Activated CD4-positive, alpha-beta T cell treated with anti-CD3 and anti-CD28 coated beads, Interleukin-2, amount 10 ng/mL, durations not matched to agents 7 days and 5 days (primary cell): ENCODE results near the gene SPSB3. TPM values are rescaled to one million over a fixed set of nuclear protein-coding genes. Genes with fewer than 3 reads are reported as not detected.

Experiments used
- CTCF ChIA-PET: fragments of 350-600 bp; sonication (Branson Sonifier 250); formaldehyde crosslinking; loops from one replicate; lab custom pipeline; 2021; ENCODE audit warnings: antibody characterized with exemption; lab: Charles Lee
- POLR2A ChIA-PET: fragments of 350-600 bp; sonication (Branson Sonifier 250); formaldehyde crosslinking; loops from one replicate; lab custom pipeline; 2021; ENCODE audit warnings: antibody characterized with exemption; lab: Charles Lee
- DNase-seq: peaks from one replicate; pipeline ENCODE4 v3.0.0-alpha.2; 2020
- H3K27ac Mint-ChIP-seq: one replicate; pipeline ENCODE4 v1.8.0; 2021; ENCODE audit warnings: mild to moderate bottlenecking, moderate library complexity, mixed read lengths
- H3K27me3 Mint-ChIP-seq: one replicate; pipeline ENCODE4 v1.8.0; 2021; ENCODE audit warnings: mixed read lengths
- H3K36me3 Mint-ChIP-seq: one replicate; pipeline ENCODE4 v1.8.0; 2021; ENCODE audit warnings: low read depth, mixed read lengths
- H3K4me1 Mint-ChIP-seq: one replicate; pipeline ENCODE4 v1.8.0; 2021; ENCODE audit warnings: mixed read lengths
- H3K4me3 Mint-ChIP-seq: one replicate; pipeline ENCODE4 v1.8.0; 2021; ENCODE audit warnings: mild to moderate bottlenecking, moderate library complexity, mixed read lengths
- H3K9me3 Mint-ChIP-seq: one replicate; pipeline ENCODE4 v1.8.0; 2021; ENCODE audit warnings: mixed read lengths
- total RNA-seq, 2 experiments: library from RNA; stranded (reverse); gene quantifications; one replicate each; pipeline ENCODE4 v1.2.3, GENCODE V29; 2021

The SPSB3 gene
- total RNA-seq, 2 experiments from 2014 or later, result 38.0 to 42.9 TPM

DNA sequence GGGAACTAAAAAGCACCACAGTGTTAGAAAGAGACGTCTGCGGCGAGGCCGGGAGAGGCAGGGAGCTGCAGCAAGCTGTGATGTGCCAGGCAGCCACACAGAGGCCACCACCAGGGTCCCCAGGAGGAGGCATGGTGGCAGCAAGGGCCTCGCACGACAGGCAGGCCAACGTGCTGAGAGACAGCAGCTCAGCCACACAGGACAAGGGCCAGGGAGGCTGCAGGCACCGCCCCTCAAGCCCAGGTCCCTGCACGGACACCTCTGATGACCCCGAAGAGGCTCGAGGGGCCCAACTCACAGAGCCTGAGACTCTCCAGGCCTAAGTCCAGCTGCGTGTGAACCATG, 38.5 kb upstream of the SPSB3 start:
- H3K36me3 Mint-ChIP-seq, result no peaks in the 10 kb centered on the region

GRCh38 chr16:1820096-1820945, 38.0 kb upstream of the SPSB3 start:
- Mint-ChIP-seq H3K4me1 (peaks cover 12% of the 10 kb centered on the region), H3K27me3 (no peaks in the 10 kb centered on the region), H3K9me3 (no peaks in the 10 kb centered on the region), H3K36me3 (peaks cover 4% of the 10 kb centered on the region), H3K27ac (no peak overlapping the region), H3K4me3 (no peak overlapping the region)
- CTCF ChIA-PET, result no interaction called here
- POLR2A ChIA-PET, result interaction anchor here (0.7 kb wide), 1 partner anchor 46 kb away, joined by 3 read pairs; no protein-coding TSS in a partner anchor
- DNase-seq, result no peak

More for the DNA sequence above, 38.5 kb upstream of the SPSB3 start:
- no peak for DNase-seq
- Mint-ChIP-seq H3K4me1 (peaks cover 18% of the 10 kb centered on the region), H3K27ac (no peak overlapping the region), H3K9me3 (no peaks in the 10 kb centered on the region), H3K27me3 (no peaks in the 10 kb centered on the region), H3K4me3 (no peak overlapping the region)
- ChIA-PET CTCF (no interaction called here), POLR2A (no interaction called here)

GRCh38 chr16:1819611-1820010, 37.2 kb upstream of the SPSB3 start:
- Mint-ChIP-seq H3K4me1 (peaks cover 9% of the 10 kb centered on the region), H3K4me3 (no peak overlapping the region), H3K27ac (no peak overlapping the region), H3K27me3 (no peaks in the 10 kb centered on the region), H3K36me3 (peaks cover 7% of the 10 kb centered on the region), H3K9me3 (no peaks in the 10 kb centered on the region)
- ChIA-PET CTCF (no interaction called here), POLR2A (interaction anchor here (0.7 kb wide), 1 partner anchor 47 kb away, joined by 3 read pairs; no protein-coding TSS in a partner anchor)
- no peak for DNase-seq

DNA sequence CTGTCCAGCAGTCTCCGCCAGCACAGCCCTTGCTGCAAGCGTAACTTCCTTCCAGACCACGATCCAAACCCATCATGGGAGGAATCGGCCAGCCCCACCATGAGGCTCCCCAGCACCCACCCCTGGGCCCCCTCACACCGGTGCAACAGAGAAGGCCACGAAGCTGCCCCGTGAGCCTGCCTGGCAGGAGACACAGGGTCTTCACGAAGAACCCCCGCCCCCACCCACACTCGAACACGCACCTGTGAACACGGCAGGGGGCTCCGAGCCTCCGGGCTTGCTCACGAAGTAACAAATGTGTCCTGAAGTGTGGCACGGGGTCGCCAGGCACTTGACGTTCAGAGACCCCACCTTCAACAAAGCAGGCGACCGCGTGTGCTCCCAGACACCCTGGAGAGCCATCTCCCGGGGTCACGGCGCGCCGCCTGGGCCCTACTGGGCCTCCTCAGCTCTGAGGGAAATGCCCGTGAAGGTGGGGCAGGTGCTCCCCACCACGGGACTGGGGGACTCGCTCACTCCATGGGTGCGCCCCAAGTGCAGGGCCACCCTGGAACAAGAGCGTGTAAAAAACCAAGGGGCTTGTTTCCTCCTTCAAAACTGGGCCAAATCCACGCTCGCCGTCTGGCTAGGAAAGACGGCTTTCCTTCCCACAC, 36.6 kb upstream of the SPSB3 start:
- ChIA-PET CTCF (no interaction called here), POLR2A (no interaction called here)
- no peaks in the 10 kb centered on the region for H3K9me3 Mint-ChIP-seq
- no peak overlapping the region for H3K4me3 Mint-ChIP-seq
- H3K36me3 Mint-ChIP-seq, result peaks cover 7% of the 10 kb centered on the region
- no peak overlapping the region for H3K27ac Mint-ChIP-seq
- no peak for DNase-seq
- no peaks in the 10 kb centered on the region for H3K27me3 Mint-ChIP-seq
- H3K4me1 Mint-ChIP-seq, result peaks cover 4% of the 10 kb centered on the region

DNA sequence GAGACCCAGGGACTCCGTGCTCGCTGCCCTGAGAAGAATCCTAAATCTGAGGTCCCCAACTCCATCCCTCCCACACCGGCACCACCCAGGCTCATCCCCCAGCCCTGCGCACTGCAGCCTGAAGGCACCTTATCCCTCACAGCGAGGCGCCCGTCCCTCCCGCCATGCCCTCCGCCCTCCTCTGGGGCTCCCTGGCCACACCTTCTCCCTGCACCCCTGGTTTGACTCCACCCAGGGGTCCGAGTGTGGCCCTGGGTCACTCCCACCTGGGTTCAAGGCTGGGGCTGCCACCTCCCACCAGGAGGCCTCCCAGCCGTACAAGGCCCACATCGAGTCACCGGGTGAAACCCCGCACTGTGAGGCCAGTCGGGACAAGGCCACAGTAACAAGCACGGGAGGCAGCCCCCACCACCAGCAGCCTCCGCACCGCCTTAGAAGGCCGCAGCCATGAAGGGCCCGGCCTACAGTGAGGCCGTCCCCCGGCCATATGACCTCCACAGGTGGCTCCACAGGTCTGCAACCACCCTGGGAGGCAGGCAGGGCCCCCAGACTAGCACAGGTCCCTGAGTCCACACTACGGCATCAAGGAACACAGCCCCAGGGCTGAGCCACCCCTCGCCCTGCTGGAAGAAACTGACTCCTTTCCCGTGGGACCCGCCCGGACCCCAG, 36.0 kb upstream of the SPSB3 start:
- no peak overlapping the region for H3K27ac Mint-ChIP-seq
- POLR2A ChIA-PET, result no interaction called here
- H3K36me3 Mint-ChIP-seq, result peaks cover 12% of the 10 kb centered on the region
- CTCF ChIA-PET, result no interaction called here
- no peaks in the 10 kb centered on the region for H3K27me3 Mint-ChIP-seq
- H3K9me3 Mint-ChIP-seq, result no peaks in the 10 kb centered on the region
- no peaks in the 10 kb centered on the region for H3K4me1 Mint-ChIP-seq
- no peak for DNase-seq
- H3K4me3 Mint-ChIP-seq, result no peak overlapping the region

DNA sequence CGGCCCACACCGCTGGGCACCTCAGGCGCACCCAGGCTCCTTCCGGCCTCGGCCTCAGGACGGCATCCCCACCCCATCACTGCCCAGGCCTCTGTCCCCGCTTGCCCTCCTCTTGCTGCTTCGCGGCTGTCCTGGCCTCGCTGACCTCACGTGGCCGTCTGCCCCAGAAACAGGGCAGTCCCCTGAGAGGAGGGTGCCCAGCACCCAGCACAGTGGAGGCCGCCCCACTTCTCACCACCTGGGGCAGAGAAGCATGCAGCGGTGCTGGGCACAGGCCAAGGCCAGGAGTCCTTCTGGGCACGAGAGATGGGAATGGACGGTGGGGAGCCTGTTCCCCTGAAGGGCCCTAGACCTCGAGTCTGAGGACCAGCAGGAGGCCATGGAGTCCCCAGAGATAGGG, 35.3 kb upstream of the SPSB3 start:
- H3K27me3 Mint-ChIP-seq, result no peaks in the 10 kb centered on the region
- ChIA-PET CTCF (no interaction called here), POLR2A (no interaction called here)
- H3K27ac Mint-ChIP-seq, result no peak overlapping the region
- peaks cover 12% of the 10 kb centered on the region for H3K36me3 Mint-ChIP-seq
- H3K9me3 Mint-ChIP-seq, result no peaks in the 10 kb centered on the region
- H3K4me3 Mint-ChIP-seq, result no peak overlapping the region
- no peak for DNase-seq
- H3K4me1 Mint-ChIP-seq, result peaks cover 3% of the 10 kb centered on the region

DNA sequence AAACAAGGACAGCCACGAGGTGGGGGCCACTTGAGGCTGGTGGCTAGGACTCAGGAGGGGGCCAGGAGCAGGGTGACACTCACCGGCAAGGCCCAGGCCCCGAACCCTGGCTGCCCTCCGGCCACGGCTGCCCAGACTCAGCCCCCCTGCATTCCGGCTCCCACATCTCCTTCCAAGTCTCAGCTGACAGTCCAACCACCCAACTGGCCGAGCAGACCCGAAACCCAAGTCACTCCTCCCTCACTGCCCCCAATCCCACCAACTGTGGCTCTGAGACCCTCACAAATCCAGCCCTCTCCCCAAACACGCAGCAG, 34.9 kb upstream of the SPSB3 start:
- no peak for DNase-seq
- no peak overlapping the region for H3K4me3 Mint-ChIP-seq
- peaks cover 5% of the 10 kb centered on the region for H3K4me1 Mint-ChIP-seq
- H3K36me3 Mint-ChIP-seq, result peaks cover 12% of the 10 kb centered on the region
- ChIA-PET CTCF (no interaction called here), POLR2A (no interaction called here)
- no peaks in the 10 kb centered on the region for H3K9me3 Mint-ChIP-seq
- H3K27me3 Mint-ChIP-seq, result no peaks in the 10 kb centered on the region
- H3K27ac Mint-ChIP-seq, result no peak overlapping the region

- H3K4me3 Mint-ChIP-seq, result no peak overlapping the region
- no peak overlapping the region for H3K27ac Mint-ChIP-seq
- H3K27me3 Mint-ChIP-seq, result no peaks in the 10 kb centered on the region
- no peak for DNase-seq
- peaks cover 5% of the 10 kb centered on the region for H3K4me1 Mint-ChIP-seq
- H3K36me3 Mint-ChIP-seq, result peaks cover 12% of the 10 kb centered on the region
- ChIA-PET POLR2A (no interaction called here), CTCF (no interaction called here)
- no peaks in the 10 kb centered on the region for H3K9me3 Mint-ChIP-seq
These were observed 34.3 kb upstream of the SPSB3 start for GRCh38 chr16:1816396-1817275.

GRCh38 chr16:1815461-1815860, 33.1 kb upstream of the SPSB3 start:
- DNase-seq, result no peak
- POLR2A ChIA-PET, result no interaction called here
- H3K27ac Mint-ChIP-seq, result no peak overlapping the region
- H3K4me1 Mint-ChIP-seq, result peaks cover 5% of the 10 kb centered on the region
- no peaks in the 10 kb centered on the region for H3K27me3 Mint-ChIP-seq
- H3K9me3 Mint-ChIP-seq, result no peaks in the 10 kb centered on the region
- H3K36me3 Mint-ChIP-seq, result peaks cover 12% of the 10 kb centered on the region
- CTCF ChIA-PET, result no interaction called here
- no peak overlapping the region for H3K4me3 Mint-ChIP-seq

DNA sequence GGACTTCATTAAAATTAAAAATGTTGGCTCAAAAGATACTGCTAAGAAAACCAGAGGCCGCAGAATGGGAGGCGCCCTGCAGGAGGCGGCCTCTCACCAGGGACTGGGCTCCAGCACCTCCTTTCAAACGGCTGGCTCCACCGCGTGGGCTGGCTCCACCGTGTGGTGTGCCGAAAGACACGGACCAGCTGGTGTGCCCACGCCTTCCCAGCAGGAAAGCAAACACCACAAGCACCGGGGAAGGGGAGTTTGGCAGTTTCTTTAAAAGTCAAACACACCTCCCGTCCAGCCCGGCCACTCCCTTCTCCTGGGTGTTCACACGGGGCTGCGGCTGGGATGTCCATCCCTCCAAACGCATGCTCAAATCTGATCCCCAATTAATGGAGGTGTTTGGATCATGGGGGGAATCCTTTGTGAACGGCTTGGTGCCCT, 30.4 kb upstream of the SPSB3 start:
- H3K9me3 Mint-ChIP-seq, result no peaks in the 10 kb centered on the region
- H3K36me3 Mint-ChIP-seq, result peaks cover 17% of the 10 kb centered on the region
- H3K27me3 Mint-ChIP-seq, result no peaks in the 10 kb centered on the region
- ChIA-PET POLR2A (no interaction called here), CTCF (interaction anchor here (1.4 kb wide), 1 partner anchor 30 kb away, joined by 3 read pairs; the partner anchor contains the start of gene NUBP2)
- H3K4me1 Mint-ChIP-seq, result peaks cover 5% of the 10 kb centered on the region
- peak; percentile 54 for DNase-seq
- H3K27ac Mint-ChIP-seq, result peak overlapping the region; percentile 0
- H3K4me3 Mint-ChIP-seq, result no peak overlapping the region

GRCh38 chr16:1810536-1810935, 28.2 kb upstream of the SPSB3 start:
- ChIA-PET CTCF (interaction anchor here (1.0 to 1.1 kb wide), 2 partner anchors 28 kb away, joined by 3 read pairs; partner anchors contain the start of genes NUBP2 and SPSB3), POLR2A (no interaction called here)
- Mint-ChIP-seq H3K4me3 (no peak overlapping the region), H3K36me3 (peaks cover 29% of the 10 kb centered on the region), H3K4me1 (peaks cover 5% of the 10 kb centered on the region), H3K27ac (no peak overlapping the region), H3K27me3 (no peaks in the 10 kb centered on the region), H3K9me3 (peaks cover 2% of the 10 kb centered on the region)
- no peak for DNase-seq

- no peak overlapping the region for H3K4me3 Mint-ChIP-seq
- H3K27me3 Mint-ChIP-seq, result no peaks in the 10 kb centered on the region
- H3K4me1 Mint-ChIP-seq, result peaks cover 5% of the 10 kb centered on the region
- H3K36me3 Mint-ChIP-seq, result peaks cover 26% of the 10 kb centered on the region
- POLR2A ChIA-PET, result no interaction called here
- no peak for DNase-seq
- peaks cover 2% of the 10 kb centered on the region for H3K9me3 Mint-ChIP-seq
- no peak overlapping the region for H3K27ac Mint-ChIP-seq
- CTCF ChIA-PET, result interaction anchor here (1.1 kb wide), 1 partner anchor 27 kb away, joined by 3 read pairs; the partner anchor contains the start of genes NUBP2 and SPSB3
These were observed 27.7 kb upstream of the SPSB3 start for GRCh38 chr16:1810106-1810505.
